GM18909 (cell line): ENCODE results near the gene PNKP.
A peak's percentile ranks its signal among the peaks of the same experiment; 100 is the strongest.

Experiments
- ATAC-seq: cut with Tn5 transposase; IDR thresholded peaks from one replicate; pipeline ENCODE4 v1.9.1; 2021; ENCODE audit warnings: mild to moderate bottlenecking; ENCODE audit not compliant: unreplicated experiment, poor library complexity

The PNKP gene

GRCh38 chr19:49866933-49867782 is at the start of gene PNKP:
TSS of gene PNKP (minus strand) at chr19:49867576. CDS start at chr19:49867204, 372 bp downstream.
- peak; percentile 43 for ATAC-seq

- ATAC-seq: no peak
Observed at GRCh38 chr19:49915271-49915670, 47.9 kb upstream of the PNKP start.

GRCh38 chr19:49913720-49914119 is 46.3 kb upstream of the PNKP start:
- no peak for ATAC-seq

- ATAC-seq: no peak
Observed at GRCh38 chr19:49912965-49913685, 45.7 kb upstream of the PNKP start.

- peak; percentile 38 for ATAC-seq
Observed at GRCh38 chr19:49911381-49912145, 44.2 kb upstream of the PNKP start.

- ATAC-seq: no peak
Observed at GRCh38 chr19:49910179-49910578, 42.8 kb upstream of the PNKP start.

GRCh38 chr19:49908480-49909420 is 41.4 kb upstream of the PNKP start:
- no peak for ATAC-seq

GRCh38 chr19:49907745-49908446 is 40.5 kb upstream of the PNKP start:
- no peak for ATAC-seq

- no peak for ATAC-seq
Observed at GRCh38 chr19:49906879-49907564, 39.6 kb upstream of the PNKP start.

- no peak for ATAC-seq
Observed at GRCh38 chr19:49904136-49904535, 36.8 kb upstream of the PNKP start.

GRCh38 chr19:49896863-49897621 is 29.7 kb upstream of the PNKP start, which contains the start of gene IL4I1:
TSS of gene IL4I1 (minus strand) at chr19:49896887. CDS start at chr19:49896160, 727 bp downstream.
- ATAC-seq: peak; percentile 64

GRCh38 chr19:49895566-49896297 is 28.4 kb upstream of the PNKP start:
- no peak for ATAC-seq

- ATAC-seq: no peak
Observed at GRCh38 chr19:49894879-49895565, 27.6 kb upstream of the PNKP start.

GRCh38 chr19:49894011-49894664 is 26.8 kb upstream of the PNKP start:
- no peak for ATAC-seq

GRCh38 chr19:49892716-49893115 is 25.3 kb upstream of the PNKP start:
- ATAC-seq: no peak

GRCh38 chr19:49891393-49891792 is 24.0 kb upstream of the PNKP start:
- ATAC-seq: no peak
